Right renal pelvis (tissue), 4 donors: ENCODE data around the gene MIEN1. TPM values are rescaled to one million over a fixed set of nuclear protein-coding genes. Genes with fewer than 3 reads are reported as not detected.
"Not testable (repeated sequence)": the region's sequence is repeated elsewhere in the genome, so short reads cannot be mapped to it uniquely, and the experiment has no call there.

Experiments
- DNase-seq, 4 donors: peaks; one replicate each; pipeline ENCODE4 v3.0.0-alpha.2; 2013; ENCODE audit warnings: low read depth in 4 of 4, low spot score in 3 of 4, missing footprints in 1 of 4
- polyA plus RNA-seq, 4 donors: library from polyadenylated mRNA; unstranded; fragments of 120-200 nt; gene quantifications; one replicate each; pipeline ENCODE4 v1.2.1, GENCODE V29; 2013; ENCODE audit not compliant: insufficient read length in 4 of 4

MIEN1 gene
- polyA plus RNA-seq, 4 donors = 36.4 to 41.1 (median 39.1) TPM

DNA sequence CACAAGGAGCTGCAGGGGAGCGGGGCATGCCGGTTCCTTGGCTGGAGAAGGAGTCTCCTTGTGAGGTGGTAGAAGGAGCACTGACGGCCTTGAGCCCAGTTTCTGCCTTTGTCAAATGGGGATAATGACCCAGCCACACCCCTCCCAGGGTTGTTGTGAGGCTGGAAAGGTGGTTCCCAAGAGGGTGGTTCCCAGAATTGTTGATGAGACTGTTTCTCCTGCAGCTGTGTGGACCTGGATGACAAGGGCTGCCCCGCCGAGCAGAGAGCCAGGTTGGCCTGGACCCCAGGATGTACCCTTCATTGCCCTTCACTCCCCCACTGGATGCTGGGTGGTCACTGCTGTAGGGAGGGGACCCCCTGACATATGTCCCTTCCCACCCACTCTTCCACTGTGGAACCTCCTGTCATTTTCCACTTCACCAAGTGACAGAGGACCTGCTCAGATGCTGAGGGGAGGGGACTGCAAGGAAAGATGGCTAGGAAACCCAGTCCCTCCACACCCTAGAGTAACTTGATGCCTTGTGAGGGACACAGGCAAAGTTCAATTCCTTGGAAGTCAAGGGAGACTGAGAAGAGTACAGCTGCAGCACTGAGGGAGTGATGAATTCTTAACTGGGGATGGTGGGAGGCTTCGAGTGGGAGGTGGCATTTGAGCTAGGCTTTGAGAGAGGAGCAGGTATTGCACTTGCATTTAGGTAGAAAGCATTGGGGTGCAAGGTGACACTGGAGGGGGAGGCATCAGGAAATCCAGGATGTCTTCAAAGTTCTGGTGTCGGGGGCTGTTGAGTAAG, 10.6 kb downstream of the MIEN1 start:
- no peak for DNase-seq

DNA sequence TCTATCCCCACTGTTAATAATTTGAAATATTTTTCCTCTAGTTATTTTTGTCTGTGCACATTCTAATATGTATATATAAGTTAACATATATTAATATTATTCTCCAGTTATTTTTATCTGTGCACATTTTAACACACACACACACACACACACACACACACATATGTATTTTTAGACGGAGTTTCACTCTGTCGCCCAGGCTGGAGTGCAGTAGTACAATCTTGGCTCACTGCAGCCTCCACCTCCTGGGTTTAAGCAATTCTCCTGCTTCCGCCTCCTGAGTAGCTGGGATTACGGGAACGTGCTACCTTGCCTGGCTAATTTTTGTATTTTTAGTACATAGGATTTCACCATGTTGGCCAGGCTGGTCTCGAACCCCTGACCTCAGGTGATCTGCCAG, 12.7 kb downstream of the MIEN1 start:
- DNase-seq = no peak

DNA sequence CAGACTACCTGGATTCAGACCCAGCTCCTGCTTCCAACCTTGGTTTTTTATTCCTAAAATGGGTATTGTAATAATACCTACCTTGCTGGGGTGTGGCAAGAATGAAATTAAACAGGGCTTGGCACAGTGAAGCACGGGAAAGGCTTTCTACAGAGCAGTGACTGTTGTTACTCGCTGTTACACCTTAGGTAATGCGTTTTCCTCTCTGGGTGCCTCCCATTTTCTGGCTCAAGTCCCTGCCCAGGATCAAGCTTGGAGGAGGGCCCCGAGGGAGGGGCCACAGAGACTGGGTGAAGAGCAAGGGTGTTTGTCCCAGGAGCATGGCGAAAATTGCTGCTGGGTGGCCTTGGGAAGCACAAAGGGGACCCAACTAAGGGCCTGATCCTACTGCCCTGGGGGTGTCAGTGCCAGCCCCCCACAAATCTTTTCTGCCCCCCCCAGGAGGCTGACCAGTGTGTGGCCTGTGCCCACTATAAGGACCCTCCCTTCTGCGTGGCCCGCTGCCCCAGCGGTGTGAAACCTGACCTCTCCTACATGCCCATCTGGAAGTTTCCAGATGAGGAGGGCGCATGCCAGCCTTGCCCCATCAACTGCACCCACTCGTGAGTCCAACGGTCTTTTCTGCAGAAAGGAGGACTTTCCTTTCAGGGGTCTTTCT, 13.3 kb downstream of the MIEN1 start:
- no peak for DNase-seq

DNA sequence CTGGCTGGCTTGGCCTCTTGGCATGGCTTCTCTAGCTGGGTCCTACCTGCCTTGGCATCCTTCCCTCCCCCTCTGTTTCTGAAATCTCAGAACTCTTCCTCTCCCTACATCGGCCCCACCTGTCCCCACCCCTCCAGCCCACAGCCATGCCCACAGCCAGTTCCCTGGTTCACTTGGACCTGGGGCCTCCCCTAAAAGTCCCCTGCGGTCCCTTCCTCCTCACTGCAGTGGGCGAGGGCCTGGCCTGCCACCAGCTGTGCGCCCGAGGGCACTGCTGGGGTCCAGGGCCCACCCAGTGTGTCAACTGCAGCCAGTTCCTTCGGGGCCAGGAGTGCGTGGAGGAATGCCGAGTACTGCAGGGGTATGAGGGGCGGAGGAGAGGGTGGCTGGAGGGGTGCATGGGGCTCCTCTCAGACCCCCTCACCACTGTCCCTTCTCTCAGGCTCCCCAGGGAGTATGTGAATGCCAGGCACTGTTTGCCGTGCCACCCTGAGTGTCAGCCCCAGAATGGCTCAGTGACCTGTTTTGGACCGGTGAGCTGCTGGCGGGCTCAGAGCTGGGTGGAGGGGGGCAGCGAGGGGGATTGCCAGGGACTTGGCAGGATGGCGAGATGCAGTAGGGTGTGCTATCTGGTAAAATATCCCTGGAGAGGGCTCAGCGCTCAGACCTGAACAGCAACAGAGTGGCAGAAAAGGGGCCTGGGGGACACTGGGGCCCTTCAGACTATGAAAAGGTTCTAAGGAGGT, 14.1 kb downstream of the MIEN1 start:
- no peak for DNase-seq

DNA sequence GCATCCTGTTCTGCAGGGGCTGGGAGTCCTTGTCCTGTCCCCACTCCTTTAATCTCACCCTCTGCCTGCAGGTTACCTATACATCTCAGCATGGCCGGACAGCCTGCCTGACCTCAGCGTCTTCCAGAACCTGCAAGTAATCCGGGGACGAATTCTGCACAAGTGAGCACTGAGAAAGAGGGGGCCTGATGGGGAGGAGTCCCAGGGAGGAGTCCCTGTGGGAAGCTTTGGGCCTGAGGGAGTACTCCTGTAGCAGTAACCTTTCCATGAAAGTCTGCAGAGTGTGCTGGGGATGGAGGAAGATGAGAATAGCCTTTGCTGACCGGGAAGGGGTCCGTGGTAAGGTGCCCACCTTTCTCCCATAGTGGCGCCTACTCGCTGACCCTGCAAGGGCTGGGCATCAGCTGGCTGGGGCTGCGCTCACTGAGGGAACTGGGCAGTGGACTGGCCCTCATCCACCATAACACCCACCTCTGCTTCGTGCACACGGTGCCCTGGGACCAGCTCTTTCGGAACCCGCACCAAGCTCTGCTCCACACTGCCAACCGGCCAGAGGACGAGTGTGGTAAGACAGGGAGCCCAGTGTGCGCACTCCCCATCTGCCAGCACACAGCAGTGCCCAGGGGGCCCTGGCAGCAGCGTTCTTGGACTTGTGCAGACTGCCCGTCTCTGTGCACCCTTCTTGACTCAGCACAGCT, 14.8 kb downstream of the MIEN1 start:
- DNase-seq = no peak

DNA sequence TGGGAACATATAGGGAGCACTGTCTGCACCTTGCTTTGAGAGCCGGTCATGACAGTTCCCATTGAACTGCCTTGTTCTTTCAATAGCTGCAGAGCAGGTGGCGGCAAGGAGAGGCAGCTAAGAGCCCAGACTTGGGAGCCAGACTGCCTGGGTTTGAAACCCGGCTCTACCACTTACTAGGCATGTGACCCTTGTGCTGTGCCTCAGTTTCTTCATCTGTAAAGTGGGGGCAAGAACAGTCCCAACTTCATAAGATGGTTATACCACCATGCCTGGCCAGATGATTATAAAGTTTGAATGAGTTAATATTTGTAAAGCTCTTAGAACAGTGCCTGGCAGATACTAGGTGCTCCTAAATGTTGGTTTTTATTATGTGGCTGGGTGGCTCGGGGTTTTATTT, 16.1 kb downstream of the MIEN1 start:
- no peak for DNase-seq

DNA sequence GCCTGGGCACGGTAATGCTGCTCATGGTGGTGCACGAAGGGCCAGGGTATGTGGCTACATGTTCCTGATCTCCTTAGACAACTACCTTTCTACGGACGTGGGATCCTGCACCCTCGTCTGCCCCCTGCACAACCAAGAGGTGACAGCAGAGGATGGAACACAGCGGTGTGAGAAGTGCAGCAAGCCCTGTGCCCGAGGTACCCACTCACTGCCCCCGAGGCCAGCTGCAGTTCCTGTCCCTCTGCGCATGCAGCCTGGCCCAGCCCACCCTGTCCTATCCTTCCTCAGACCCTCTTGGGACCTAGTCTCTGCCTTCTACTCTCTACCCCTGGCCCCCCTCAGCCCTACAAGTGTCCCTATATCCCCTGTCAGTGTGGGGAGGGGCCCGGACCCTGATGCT, 18.5 kb downstream of the MIEN1 start:
- DNase-seq = no peak

DNA sequence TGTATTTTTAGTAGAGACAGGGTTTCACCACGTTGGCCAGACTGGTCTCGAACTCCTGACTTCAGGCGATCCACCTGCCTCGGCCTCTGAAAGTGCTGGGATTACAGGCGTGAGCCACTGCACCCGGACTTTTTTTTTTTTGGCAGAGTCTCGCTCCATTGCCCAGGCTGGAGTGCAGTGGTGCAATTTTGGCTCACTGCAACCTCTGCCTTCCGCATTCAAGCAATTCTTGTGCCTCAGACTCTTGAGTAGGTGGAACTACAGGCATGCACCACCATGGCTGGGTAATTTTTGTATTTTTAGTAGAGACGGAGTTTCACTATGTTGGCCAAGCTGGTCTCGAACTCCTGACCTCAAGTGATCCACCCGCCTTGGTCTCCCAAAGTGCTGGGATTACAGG, 19.3 kb downstream of the MIEN1 start:
- DNase-seq = not testable (repeated sequence)

DNA sequence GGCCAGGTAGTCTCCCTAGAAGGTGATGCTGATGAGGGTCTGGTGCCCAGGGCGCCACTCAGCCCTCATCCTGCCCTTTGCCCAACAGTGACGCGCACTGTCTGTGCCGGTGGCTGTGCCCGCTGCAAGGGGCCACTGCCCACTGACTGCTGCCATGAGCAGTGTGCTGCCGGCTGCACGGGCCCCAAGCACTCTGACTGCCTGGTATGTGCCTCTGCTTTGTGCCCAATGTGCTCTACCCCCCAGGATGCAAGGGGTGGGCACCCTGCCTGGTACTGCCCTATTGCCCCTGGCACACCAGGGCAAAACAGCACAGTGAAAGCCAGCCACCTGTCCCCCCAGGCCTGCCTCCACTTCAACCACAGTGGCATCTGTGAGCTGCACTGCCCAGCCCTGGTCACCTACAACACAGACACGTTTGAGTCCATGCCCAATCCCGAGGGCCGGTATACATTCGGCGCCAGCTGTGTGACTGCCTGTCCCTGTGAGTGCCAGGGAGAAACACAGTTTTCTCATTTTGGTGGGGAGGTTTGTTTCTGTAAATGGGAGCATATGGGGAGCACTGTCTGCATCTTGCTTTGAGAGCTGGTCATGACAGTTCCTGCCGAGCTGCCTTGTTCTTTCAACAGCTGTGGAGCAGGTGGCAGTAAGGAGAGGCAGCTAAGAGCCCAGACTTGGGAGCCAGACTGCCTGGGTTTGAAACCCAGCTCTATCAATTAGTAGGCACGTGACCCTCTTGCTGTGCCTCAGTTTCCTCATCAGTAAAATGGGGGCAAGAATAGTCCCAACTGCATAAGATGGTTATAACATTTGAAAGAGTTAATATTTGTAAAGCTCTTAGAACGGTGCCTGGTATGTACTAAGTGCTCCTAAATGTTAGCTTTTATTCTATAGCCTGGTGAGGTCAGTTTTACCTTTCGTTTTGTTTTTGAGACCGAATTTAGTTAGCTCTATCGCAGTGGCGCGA, 20.1 kb downstream of the MIEN1 start:
- DNase-seq = no peak

DNA sequence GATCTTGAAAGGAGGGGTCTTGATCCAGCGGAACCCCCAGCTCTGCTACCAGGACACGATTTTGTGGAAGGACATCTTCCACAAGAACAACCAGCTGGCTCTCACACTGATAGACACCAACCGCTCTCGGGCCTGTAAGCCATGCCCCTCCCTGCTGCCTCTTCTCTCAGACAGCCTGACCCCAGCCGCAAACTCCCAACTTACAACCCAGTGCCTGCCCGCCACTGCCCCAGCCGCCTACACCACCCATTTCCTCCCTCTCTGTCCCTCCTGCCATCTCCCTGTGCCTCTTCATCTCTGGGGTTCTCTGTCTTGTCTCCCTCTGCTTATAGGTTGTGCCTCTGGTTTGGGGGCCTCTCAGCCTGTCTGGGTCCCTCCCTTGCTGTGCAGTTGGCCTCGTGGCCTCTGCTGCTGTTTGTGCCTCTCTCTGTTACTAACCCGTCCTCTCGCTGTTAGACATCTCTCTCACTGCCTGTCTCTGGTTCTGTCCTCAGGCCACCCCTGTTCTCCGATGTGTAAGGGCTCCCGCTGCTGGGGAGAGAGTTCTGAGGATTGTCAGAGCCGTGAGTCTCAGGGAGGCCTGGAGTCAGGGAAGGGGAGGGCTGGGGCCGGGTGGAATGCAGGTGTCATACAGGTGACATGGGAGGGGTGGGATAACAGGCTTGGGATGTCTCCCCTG, 20.9 kb downstream of the MIEN1 start:
- no peak for DNase-seq

DNA sequence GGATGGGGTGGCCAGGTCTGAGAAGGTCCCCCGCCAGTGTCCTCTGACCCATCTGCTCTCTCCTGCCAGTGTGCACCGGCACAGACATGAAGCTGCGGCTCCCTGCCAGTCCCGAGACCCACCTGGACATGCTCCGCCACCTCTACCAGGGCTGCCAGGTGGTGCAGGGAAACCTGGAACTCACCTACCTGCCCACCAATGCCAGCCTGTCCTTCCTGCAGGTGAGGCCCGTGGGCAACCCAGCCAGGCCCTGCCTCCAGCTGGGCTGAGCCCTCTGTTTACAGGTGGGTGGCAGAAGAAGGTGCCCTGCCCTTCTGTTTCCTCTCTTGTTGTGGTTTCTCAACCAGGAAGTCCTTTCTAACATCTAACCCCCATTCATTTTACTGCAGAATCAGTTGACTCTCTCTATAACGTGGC, 23.4 kb downstream of the MIEN1 start:
- DNase-seq = no peak

DNA sequence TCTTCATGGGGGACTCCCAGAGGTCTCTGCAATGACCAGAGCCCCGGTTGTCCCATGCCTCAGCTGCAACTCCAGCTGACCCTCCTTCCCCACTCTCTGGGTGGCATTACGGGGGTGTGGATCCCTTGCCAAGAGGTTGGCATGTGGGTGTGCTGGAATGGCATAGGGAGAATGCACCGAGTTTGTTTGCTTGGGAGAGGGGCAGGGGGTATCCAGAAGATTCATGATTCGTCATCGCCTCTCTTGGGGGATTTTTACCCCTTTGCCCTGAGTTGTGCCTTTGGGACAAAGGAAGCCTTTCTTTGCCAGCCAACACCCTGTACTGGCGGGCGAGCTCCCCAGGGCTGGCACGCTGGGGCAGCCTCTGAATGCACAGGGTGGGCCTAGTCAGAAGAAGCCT, 23.9 kb downstream of the MIEN1 start:
- no peak for DNase-seq

DNA sequence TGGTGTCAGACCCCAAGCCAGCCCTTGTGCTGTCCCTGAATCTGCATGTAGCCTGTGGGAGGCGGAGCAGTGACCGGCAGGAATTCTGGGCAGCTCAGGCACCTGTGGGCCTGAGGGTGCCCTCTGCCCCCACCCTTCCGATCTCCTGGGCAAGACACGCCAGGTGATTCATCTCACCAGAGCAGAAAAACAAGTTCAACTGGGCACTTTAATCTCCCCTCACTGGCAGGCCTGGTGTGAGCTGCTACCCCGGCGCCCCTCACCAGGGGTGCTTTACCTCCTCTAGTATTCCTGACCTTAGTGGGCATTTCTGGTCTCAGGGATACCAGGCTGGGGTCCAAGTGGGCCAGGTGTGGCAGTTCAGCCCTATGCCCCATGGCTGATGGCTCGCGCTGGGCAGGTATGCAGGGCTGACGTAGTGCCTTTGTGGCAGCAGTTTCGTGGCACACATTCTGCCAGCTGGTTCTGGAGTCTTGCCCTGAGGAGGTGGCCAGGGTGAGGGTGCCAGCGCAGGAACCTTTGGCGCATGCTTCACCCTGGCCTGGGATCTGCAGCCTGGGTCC, 24.5 kb downstream of the MIEN1 start:
- DNase-seq = no peak

DNA sequence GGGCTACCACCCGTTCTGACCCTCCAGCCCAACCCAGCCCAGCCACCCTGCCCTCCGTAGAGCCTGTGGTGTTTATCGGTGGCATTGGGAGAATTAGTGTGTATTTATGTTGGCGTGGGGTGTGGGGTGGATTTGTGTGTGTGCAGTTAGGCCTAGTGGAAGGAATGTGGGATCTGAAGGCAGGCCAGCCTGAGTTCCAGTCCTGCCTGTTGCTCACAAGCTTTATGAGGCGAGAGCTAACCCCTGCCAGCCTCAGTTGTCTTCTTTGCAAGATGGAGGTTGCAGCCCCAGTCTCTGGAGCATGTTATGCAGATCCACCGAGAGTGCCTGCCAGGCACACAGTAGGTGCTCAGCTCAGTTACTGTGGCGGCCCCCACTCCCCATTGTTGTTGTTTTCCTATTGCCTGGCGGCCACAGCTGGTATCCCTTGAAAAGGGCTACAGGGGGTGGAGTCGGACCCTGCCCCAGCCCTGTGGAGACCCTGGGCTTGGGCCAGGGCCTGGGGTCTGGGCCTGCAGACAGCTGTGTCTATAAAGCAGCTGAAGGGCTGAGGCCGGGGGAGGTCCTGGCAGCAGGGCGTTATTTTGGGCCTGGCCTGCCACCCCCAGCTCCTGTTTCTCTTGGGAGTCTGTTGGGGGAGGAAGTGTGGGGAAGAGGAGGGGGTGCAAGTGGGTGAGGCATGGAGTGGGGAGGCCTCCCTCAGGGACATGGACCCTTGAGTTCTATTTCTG, 25.3 kb downstream of the MIEN1 start:
- no peak for DNase-seq

DNA sequence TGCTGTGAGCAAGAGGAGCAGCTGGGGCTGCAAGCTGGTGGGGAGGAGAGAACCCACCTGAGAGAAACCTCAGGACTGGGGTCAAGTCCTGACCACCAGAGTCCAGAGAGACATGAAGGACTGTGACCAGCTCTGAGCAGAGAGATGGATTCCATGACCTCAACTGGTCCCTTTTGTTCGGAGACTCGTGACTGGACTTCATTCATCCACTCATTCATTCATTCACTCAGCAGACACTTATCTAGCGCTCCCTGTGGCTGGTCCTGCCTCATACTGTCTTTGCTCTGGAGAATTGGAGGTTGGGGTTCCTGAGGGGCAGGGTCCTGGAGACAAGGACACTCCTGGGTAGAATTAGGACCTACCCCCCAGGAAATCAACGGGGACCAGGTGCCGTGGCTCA, 26.4 kb downstream of the MIEN1 start:
- DNase-seq = no peak

DNA sequence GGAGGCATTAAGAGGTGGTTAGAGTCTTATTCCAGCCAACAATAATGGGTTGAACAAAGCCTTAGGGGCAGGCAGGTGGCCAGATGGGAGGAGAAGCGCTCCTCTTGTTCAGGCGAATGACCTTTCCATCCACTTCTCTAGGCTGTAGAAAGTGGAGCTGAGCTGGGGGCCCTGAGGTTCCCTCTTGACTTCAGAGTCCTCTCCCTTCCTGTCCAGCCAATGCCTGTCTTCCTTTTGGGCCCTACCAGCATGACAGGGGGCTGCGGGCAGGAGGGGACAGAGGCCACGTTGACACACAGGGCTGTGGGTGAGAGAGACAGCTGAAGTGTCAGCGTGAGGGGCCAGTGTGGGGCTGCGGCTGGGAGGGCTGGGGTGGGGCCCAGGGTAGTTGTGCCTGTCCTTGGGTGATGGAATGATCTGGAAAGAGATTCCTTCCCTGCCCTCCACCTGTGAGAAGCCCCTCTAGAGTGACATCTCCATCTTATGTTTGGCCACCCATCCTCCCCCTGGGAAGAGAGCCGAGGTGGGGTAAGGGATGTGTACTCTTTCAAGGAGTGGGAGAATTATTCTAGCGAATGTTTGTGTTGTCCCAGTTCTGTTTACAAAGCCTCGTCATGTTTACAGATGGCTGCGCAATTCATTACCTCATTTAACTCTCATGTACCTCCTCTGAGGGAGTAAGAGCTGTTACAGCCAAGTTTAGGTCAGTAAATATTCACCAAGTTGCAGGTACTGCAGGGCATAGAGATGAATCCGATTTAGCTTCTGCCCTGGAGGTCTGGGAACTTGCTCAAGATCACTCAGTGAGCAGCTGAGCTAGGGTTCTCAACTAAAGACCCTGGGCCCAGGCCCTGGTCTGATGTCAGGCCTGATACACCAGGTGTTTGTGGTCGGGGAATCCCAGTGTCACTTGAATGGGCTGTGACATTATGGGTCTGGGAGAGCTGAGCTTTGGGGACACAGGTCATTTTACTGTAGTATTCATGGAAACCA, 27.1 kb downstream of the MIEN1 start:
- no peak for DNase-seq

DNA sequence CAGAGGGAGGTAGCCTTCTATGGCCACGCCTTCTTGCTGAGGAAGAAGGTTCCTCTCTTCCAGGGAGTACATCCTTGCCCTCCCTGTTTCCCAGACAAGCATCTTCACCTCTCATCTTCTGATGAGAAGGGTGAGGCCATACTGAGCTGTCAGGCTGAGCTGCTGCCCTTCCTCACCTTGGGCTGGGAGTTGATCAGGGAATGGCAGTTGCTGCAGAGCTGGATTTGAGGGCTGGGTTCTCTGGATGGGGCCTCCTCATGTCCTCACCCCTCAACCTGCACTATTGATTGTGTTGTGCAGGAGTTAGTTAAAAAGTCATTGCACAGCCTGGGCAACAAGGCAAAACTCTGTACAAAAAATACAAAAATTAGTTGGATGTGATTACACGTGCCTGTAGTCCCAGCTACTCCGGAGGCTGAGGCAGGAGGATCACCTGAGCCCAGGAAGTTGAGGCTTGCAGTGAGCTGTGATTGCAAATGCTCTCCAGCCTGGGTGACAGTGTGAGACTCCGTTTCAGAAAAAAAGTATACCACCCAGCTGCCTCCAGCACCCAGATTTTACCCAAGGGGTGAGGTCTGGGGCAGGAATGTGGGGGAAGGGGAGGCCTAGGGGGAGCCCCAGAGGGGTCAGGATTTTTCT, 28.4 kb downstream of the MIEN1 start:
- DNase-seq = no peak
